ENCODE results near the gene LCAT.
"Not testable (repeated sequence)": the region's sequence is repeated elsewhere in the genome, so short reads cannot be mapped to it uniquely, and the experiment has no call there.

Gene LCAT, protein sequence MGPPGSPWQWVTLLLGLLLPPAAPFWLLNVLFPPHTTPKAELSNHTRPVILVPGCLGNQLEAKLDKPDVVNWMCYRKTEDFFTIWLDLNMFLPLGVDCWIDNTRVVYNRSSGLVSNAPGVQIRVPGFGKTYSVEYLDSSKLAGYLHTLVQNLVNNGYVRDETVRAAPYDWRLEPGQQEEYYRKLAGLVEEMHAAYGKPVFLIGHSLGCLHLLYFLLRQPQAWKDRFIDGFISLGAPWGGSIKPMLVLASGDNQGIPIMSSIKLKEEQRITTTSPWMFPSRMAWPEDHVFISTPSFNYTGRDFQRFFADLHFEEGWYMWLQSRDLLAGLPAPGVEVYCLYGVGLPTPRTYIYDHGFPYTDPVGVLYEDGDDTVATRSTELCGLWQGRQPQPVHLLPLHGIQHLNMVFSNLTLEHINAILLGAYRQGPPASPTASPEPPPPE

GRCh38 chr16:67943619-67944504 lies at the start of gene LCAT:
Gene LCAT (minus strand): TSS chr16:67944120. CDS start chr16:67944101, 19 bp downstream.
- no peak for FAIRE-seq

DNA sequence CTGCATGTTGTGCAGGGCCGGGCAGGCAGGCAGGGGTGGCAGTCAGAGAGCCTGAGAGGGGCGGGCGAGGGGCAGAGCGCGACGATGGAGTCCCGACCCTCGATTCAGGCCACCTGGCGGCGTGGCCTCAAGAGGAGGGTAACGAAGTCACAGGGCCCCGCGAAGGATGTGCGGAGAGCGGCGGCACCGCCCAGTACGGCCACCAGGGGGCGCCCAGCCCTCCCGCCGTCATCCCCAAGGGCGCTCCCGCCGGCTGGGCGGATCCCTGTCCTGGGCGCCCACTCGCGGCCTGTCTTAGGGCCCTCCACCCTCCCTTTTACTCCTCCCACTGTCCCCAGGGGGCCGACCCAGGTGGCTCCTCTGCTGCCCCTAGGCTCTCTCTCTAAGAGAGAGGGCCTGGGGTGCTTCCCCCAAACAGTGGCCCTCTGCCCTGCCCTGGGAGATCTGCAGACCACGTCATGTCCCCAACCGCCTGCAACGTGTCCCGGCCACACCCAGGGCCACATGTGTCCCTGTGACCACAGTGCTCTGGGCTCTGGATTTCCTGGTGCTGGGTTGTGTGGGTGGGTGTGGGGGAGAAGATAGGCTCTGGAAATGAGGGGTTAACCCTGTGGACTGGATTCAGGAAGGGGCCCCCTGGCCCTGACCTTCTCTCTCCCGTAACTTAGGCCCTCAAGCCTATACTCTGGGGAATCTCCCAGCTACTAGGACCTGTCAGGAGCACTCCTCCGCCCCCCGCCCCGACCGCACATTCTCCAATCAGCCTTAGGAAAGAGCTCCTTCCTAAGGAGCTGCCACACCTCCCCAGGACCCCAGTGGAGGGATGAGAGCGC lies 49.5 kb upstream of the LCAT start:
- FAIRE-seq: no peak

DNA sequence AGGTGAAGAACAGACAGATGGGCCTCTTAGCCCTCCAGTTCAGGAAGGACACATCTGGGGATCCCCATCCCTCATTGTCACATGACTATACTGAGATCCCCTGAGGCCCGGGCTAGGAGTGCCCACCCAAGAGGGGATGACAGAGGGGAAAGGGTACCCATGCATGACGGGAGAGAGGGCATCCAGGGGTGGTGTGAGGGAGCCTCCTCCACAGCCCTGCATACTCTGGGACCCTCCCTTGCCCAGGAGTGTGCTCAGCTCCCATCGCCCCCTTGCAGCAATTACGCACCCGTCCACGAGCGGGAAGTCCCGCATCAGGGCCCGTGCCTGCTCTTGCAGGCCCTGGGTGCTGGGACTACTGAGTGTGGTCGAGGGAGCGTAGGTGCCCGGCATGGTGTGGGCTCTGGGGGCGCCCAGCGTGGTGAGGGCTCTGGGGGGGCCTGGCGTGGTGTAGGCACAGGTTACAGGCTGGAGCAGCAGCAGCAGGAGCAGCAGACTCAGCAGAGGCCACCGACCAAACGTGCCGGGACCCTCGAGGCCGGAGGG lies 48.8 kb upstream of the LCAT start:
- no peak for FAIRE-seq

DNA sequence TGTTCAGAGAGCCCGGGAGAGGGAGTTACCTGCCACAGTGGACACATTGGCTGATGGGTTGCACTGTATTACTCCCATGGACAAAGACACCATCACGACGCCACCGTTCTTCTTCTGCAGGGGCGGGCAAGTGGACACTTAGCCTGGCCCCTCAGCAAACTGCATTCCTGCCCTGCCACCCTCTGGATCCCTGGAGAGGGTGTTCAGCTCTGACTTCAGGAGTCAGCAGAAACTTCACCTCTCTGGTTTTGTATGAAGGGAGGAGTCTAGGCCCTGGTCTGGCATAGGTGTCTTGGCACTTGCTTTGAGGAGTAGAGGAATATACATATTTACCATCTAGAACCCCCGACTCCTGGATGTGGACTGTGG lies 46.1 kb upstream of the LCAT start:
- FAIRE-seq: no peak

DNA sequence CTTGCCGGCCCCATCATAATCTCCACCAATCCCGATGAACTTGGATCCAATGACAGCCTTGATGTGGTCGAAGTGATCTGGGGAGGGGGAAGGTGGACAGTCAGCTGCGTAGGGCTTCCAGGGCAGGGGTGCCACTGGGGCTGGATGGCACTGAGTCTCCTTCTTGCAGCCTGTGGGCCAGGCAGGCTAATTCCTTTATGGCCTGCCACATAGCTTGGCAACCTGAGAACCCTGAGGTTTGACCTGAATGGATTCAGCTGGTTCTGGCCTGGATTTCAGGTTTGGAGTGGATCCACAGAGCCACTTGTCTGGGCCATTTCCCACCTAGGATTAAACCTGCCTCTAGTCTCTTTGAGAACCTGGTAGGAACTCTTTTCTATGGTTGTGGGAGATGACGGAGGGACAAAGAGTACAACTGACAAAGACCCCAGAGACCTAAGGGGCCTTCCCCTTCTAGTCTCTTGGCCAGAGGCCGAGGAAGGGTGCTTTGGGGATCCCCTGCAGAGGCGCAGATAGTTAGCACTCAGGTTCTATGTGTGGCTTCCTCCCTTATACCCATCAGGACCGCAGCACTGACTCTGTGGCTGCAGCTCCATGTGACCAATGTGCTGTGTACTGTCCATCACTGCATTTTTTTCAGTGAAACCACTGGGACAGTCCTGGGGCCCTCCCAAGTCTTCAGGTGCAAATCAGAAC lies 45.5 kb upstream of the LCAT start:
- no peak for FAIRE-seq

GRCh38 chr16:67988675-67989074 lies 44.8 kb upstream of the LCAT start:
- no peak for FAIRE-seq

GRCh38 chr16:67987460-67988160 lies 43.7 kb upstream of the LCAT start:
- no peak for FAIRE-seq

GRCh38 chr16:67986949-67987348 lies 43.0 kb upstream of the LCAT start:
- FAIRE-seq: no peak

- FAIRE-seq: no peak
These were observed 38.2 kb upstream of the LCAT start for GRCh38 chr16:67982011-67982696.

DNA sequence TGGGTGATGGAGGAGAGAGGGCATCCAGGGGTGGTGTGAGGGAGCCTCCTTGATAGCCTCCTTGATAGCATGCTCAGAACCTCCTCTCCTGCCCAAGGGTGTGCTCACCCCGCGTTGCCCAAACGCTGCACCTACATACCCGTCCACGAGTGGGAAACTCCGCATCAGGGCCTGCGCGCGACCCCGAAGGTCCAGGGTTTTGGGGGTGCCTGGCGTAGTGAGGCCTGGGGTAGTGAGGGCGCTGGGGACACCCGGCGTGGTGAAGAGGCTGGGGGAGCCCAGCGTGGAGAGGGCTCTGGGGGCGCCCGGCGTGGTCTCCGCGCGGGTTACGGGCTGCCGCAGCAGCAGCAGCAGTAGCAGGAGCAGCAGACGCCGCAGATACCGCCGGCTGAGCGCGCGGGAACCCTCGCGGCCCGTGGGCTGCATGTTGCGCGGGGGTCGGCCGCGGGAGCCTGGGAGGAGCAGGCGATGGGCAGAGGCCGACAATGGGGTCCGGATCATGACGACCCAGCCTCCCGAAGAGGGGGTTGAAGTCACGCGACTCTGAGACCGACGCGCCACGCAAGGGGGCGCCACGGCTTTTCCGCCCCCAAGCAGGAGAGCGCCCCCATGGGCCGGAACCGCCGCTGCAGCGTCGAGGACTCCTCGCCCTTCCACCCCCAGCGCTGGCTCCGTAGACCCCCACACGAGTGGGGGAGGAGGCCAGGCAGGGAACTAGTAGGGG lies 36.2 kb upstream of the LCAT start, which contains the start of gene DPEP3:
DPEP3 (minus strand) TSS at position 545 of the 724 bp plus-strand sequence; CDS start at position 426, 119 bp downstream.
- no peak for FAIRE-seq

GRCh38 chr16:67977469-67978227 lies 33.7 kb upstream of the LCAT start:
- FAIRE-seq: no peak

DNA sequence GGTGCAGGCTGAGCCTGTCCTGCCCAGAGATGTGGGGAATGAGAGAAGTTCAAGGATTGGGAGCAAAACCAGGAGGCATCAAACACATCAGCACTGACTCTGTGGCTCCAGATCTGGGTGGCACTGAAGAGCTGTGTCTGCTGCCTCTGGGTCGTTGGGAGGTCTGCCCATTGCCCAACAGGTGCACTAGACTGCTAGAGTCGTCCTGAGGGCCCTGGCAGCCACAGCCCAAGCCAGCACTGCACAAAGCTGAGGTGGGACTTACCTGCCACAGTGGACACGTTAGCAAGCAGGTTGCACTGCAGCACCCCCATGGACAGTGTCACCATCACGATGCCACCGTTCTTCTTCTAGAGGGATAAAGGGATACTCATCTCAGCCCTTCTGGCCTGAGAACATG lies 33.1 kb upstream of the LCAT start:
- FAIRE-seq: no peak

- FAIRE-seq: no peak
These were observed 32.3 kb upstream of the LCAT start for GRCh38 chr16:67976205-67976604.

DNA sequence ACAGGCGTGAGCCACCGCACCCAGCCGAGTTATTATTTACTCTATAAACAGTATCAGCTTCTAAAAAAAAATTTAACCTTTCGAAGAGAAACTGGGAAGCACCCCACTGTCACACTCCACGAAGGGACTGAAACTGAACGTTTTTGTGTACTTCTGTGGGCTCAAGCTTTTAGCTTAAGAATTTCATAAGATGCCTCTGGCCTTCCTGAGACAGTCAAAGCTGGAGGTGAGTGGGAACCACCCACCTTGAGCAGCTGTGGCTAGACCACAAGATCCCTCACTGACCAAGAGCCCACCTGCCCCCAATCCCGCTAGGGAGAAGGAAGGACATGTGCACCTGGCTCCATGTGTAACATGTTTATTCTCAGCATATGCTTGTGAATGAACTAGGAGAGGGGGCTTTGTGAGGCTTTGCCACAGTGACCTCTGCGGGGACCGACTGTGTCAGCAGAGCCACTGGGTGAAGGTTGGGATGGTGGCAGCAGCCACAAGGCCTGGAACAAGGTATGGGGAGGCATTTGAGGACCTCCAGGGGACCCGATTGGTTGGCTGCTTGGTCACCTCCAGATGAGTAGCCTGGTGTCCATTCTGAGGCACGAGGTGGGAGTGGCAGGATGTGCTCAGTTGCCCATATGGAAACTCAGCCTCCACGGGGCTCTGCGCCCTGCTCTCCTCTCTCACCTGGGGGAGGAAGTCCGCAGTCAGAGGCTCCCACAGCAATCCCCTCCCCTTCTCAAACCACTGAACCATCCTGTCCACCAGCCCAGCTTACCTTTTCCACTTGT lies 31.6 kb upstream of the LCAT start:
- no peak for FAIRE-seq

GRCh38 chr16:67972285-67972684 lies 28.4 kb upstream of the LCAT start:
- FAIRE-seq: not testable (repeated sequence)

- no peak for FAIRE-seq
These were observed 27.2 kb upstream of the LCAT start for GRCh38 chr16:67971111-67971510.

- no peak for FAIRE-seq
These were observed 25.5 kb upstream of the LCAT start for GRCh38 chr16:67969254-67970039.
